Renal cortical epithelial cell (primary cell): ENCODE results near the gene ZNF391. TPM values are rescaled to one million over a fixed set of nuclear protein-coding genes. Genes with fewer than 3 reads are reported as not detected.
"Not testable (repeated sequence)": the region's sequence is repeated elsewhere in the genome, so short reads cannot be mapped to it uniquely, and the experiment has no call there.

ENCODE experiments used
- DNase-seq: peaks from one replicate; pipeline ENCODE4 v3.0.0-alpha.2; 2011; ENCODE audit warnings: low read depth
- total RNA-seq: library from RNA; depleted of rRNA; stranded (reverse); fragments of >200 nt; gene quantifications from 2 replicates; pipeline ENCODE4 v1.2.3, GENCODE V29; 2014

ZNF391 gene
- total RNA-seq, result 0.69 and 6.6 TPM in 2 replicates

DNA sequence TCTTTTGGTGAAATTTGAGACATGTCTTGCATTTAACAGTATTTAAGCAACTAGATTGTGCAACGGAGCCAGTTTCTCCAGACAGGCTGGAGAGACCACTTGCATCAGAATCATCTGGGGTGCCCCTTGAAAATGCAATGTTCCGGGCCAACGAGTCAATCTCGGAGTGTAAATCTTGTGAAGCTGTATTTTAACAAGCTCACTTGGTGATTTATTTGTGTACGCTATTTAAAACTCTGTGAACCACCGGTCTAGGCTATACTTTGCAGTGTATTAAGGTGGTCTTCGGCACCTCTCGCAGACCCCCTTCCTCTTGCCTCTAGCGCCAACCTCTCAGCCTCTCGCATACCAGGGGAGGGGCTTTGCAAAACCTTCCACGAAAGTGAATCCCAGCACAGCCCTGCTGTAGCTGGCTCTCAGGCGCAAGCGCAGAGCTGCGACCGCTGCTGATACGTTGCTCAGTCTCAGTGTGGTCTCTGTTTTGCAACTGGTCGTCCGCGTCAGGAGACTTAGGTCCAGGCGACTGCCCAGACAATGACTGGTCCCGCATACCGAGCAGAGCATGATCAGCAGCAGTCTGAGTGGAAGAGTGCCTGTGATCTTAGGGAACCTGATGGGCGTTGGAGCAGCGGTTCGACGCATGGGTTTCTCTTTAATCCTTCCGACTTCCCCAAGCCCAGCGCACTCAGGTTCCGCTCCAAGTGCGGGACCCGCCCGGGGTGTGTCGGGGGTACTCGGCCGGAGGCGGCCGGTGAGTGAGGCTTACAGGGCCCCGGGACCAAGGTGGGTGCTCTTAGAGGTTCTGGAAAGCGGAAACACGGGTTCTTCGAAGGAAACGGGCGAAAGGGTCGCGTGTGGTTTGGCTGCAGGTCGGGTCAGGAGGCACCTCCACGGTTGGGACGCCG is at the start of gene ZNF391:
TSS of gene ZNF391 (plus strand) at position 467 of the 905 bp plus-strand sequence. CDS start 11,612 bp downstream, outside the sequence.
- DNase-seq, result peak; percentile 69

DNA sequence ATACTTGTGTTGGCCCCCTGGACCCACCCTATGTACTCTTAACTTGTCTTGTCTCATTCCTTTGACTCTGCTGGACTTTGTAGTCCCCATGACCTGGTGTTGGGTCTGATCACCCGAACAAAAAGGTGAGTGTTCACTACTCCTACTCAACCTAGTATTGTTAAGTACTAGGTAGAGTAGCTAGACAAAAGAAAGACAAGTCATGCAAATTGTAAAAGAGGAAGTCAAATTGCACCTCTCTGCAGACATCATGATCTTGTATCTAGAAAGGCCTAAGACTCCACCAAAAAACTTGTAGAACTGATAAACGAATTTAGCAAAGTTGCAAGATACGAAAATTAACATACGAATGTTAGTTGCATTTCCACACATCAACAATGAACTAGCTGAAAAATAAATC is 35.7 kb upstream of the ZNF391 start:
- DNase-seq, result no peak

DNA sequence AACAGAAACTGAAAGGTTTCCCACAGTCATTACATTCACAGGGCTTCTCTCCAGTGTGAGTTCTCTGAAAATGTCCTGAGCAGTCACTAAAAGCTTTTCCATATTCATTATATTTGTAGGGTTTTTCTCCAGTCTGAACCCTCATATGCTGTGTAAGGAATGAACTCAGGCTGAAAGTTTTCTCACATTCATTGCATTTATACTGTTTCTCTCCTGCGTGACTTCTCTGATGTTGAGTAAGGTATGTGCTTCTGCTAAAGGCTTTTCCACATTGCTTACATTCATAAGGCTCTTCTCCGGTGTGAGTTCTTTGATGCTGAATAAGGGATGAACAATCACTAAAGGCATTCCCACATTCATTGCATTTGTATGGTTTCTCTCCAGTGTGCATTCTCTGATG is 29.8 kb upstream of the ZNF391 start:
- DNase-seq, result no peak

DNA sequence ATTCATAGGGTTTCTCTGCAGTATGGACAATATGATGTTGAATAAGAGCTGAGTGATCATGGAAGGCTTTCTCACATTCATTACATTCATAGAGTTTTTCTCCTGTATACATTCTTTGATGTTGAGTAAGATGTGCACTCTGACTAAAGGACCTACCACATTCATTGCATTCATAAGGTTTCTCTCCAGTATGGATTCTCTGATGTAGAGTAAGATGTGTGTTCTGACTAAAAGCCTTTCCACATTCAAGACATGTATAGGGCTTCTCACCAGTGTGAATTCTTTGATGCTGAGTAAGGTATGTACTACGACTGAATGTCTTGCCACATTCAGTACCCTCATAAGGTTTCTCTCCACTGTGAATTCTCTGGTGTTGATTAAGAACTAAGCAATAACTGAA is 29.3 kb upstream of the ZNF391 start:
- DNase-seq, result no peak

DNA sequence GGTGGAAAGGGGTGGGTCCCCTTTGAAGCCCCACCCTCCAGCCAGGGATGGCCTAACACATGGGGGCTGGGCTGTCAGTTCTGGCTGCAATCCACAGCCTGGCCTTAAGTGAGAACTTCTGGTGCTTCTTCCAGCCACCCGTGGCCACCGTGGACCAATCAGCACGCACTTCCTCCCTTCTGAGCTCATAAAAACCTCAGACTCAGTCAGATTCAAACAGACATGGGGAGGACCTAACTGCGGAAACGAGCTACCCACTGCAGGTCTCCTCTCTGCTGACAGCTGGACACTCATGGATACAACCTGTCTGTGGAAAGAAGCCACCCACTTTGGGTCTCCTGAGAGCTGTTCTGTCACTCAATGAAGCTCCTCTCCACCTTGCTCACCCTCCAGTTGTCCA is 20.4 kb upstream of the ZNF391 start:
- no peak for DNase-seq

DNA sequence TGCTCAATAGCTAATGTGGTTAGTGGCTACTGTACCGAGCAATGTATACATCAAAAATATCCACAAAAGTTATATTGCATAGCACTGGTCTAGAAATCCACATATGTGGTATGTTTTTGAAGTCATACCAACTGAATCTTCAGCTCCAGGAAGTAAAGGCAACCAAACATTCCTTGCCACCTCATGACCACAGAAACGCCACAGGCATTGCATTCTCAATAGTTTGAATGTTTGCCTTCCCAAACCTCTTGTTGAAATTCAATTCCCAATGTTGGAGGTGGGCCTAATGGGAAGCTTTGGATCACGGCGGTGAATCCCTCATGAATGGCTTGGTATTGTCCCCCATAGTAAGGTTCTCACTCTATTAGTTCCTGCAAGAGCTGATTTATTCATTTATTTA is 18.2 kb upstream of the ZNF391 start:
- DNase-seq, result no peak

DNA sequence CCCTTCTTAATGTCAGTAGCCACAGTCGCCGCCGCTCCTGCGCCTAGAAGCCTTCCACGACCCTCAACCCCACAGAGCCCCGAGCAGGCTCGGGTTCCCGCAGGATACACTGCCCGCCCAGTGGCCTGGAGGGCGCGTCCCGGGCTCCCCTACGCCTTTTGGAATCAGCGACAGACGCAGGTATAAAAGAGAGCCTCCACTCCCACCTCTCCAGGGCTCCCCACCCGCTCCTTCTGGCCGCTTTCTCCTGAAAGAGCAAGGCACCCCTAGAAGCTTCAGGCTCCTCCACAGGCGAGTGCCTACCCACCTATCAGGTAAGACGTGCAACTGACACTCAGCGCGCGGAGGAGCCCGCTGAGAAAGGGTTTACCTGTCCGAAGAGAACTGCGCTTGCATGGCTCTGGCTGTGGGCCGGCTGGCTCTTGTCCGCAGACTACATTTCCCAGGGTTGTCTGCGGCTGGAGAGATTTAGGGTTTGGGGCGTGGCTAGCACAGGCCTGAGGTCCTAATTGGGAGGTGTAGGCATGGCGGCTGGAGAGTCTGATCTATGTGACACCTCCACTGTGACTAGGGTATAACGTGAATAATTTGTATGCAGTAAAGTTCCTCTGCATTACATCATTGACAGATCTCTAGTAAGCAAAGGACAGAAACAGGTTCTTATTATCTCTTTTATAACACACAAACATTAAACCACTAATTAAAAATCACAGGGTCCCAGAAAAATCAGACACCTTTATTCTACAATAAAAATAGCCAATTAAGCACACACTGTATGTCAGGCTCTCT is 13.5 kb upstream of the ZNF391 start:
- peak; percentile 45 for DNase-seq

DNA sequence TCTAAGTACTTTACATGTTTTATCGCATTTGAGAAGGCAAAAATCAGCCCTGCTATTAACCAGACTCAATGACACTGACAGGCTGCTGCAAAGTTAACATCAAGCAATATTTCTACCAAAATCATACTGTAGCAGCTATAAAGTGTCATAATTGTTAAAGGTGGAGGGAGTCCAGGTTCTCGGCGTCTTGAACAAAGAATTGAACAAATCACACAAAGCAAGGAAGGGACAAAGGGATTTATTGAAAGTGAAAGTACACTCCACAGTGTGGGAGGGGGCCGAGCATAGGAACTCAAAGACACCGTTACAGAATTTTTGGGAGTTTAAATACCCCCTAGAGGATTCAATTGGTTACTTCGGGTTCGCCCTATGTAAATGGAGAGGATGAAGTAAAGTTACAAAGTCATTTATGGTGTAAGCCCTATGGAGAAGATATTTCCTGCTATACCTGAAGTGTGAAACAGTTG is 12.9 kb upstream of the ZNF391 start:
- DNase-seq, result no peak

DNA sequence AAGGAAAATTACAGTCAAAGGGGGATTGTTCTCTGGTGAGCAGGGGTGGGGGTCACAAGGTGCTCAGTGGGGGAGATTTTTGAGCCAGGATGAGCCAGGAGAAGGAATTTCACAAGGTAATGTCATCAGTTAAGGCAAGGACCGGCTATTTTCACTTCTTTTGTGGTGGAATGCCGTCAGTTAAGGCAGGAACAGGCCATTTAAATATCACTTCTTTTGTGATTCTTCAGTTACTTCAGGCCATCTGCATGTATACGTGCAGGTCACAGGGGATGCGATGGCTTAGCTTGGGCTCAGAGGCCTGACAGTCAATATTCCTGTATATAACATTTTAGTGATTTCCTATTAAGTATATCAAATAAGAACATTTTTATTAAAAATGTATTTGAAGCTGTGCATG is 10.2 kb upstream of the ZNF391 start:
- DNase-seq, result not testable (repeated sequence)

DNA sequence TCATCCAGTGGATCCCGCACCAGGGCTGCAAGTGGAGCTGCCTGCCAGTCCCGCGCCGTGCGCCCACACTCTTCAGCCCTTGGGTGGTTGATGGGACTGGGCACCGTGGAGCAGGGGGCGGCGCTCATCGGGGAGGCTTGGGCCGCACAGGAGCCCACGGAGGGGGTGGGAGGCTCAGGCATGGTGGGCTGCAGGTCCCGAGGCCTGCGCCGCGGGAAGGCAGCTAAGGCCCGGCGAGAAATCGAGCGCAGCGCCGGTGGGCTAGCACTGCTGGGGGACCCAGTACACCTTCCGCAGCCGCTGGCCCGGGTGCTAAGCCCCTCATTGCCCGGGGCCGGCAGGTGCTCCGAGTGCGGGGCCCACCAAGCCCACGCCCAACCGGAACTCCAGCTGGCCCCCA is 7.6 kb upstream of the ZNF391 start:
- DNase-seq, result not testable (repeated sequence)

DNA sequence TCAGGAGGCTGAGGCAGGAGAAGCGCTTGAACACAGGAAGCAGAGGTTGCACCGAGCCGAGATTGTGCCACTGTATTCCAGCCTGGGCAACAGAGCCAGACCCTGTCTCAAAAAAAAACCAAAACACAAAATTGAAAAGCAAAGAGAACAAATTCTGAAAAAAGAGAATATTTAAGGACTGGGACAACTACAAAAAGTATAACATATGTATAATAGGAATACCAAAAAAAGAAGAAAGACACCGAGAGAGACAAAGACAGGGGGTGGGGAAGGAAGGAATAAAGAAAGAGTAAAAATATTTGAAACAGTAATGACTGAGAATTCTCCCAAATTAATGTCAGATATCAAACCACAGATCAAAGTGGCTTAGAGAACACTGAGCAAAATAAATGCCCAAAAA is 5.5 kb upstream of the ZNF391 start:
- DNase-seq, result no peak

DNA sequence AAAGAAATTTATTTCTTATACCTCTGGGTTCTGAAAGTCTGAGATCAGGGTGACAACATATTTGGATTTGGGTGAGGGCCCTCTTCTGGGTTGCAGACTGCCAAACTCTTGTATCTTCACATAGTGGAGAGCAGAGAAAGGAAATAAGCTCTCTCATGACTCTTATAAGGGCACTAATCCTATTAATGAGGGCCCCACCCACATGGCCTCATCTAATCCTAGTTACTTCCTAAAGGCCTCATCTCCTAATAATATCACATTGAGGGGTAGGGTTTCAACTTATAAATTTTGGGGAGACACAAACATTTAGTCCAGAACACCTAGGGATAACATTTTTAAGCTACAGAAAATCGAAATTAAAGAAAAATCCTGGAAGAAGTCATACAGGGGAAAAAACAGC is 5.1 kb upstream of the ZNF391 start:
- DNase-seq, result no peak

DNA sequence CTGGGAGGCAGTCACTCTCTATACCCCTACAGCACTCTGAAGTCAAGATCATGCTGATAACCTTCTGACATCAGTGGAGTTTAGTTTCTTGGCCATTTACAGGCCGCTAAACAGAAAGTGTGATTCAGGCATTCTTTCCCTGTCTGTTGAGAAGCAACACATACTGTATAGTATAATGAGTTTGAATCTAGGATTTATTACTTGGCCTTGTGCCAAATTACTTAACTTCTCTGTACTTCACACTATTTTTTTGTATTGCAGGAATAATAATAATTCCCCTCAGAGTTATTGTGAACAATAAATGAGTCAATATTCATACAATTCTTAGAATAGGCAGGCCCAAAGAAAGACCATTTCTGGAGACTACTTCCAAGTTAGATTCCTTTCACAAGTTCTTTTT is 4.1 kb downstream of the ZNF391 start:
- DNase-seq, result no peak

DNA sequence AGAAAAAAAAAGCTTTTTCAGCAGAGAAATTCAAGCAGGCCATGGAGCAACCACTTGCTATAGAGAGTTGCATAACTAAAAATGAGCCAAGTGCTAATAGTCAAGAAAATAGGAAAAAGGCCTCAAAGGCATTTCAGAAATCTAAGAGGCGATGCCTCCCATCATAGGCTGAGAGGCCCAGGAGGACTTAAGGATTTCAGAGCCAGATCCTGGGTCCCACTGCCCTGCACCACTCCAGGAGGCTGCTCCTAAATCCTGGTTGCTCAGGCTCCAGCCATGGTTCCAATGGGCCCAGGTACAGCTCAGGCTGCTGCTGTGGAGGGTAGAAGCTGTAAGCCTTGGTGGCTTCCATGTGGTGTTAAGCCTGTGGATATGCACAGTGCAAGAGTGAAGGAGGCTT is 5.5 kb downstream of the ZNF391 start:
- DNase-seq, result no peak

DNA sequence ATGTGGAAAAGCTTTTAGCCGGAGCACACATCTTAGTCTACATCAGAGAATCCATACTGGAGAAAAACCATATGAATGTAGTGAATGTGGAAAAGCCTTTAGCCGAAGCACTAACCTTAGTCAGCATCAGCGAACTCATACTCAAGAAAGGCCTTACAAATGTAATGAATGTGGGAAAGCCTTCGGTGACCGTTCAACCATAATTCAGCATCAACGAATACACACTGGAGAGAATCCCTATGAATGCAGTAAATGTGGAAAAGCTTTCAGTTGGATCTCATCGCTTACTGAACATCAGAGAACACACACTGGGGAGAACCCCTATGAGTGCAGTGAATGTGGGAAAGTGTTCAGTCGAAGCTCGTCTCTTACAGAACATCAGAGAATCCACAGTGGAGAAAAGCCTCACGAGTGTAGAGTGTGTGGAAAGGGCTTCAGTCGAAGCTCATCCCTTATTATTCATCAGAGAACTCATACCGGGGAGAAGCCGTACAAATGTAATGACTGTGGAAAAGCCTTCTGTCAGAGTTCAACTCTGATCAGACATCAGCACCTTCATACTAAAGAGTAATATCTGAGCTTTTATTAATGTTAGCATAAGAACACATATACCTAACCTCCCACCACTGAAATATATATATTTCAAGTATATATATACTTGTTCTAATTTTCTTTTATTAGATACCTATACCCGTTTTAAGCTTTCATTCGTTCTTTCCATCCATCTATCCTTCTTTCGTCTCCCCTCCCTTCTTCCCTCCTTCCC is 12.5 kb downstream of the ZNF391 start:
- no peak for DNase-seq

DNA sequence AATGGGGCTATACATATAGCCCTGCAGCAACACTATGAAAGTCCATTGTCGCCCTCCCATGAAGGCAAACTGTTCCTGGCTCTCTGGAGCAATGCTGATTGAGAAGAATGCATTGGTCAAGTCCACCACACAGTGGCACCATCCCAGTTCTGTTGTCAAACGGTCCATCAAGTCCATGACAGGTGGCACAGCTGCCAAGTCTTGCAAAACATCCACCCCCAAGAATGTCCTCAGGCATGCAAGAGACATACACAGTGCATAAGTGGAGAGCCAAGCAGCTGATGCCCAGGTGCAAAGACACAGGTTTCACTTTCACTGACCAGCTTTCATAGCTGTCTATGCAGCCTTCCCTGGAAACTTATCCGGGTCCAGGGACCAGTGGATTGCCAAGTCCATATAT is 17.5 kb downstream of the ZNF391 start:
- no peak for DNase-seq

DNA sequence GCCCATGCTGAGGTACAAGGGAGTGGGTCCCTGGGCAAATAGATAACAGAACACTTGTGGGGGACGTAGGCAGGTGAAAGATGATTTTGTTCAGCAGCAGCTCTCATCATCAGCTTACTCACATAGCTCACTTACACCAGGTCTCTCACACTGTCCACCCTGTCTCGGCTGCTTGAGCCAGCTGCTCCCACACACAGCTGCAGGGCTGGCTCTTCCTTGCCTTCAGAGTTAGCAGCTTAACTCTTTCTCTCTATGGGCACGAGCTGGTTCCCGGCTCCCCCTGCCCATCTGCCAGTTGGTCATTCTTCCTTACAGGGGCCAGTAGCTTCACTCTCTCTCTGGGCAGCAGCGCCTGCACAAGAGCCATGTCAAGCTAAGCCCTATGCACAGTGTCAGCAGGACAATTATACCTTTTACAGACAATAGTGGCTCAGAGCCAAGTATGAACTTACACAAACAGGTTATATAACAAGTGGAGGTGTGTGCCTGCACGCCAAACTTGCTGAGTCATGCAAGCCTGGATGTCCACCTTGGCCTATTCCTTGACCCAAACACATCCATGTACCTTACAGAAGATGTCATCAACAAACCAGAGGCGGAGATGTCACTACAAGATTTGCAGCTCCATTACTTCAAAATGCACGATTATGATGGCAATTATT is 18.7 kb downstream of the ZNF391 start:
- DNase-seq, result no peak

DNA sequence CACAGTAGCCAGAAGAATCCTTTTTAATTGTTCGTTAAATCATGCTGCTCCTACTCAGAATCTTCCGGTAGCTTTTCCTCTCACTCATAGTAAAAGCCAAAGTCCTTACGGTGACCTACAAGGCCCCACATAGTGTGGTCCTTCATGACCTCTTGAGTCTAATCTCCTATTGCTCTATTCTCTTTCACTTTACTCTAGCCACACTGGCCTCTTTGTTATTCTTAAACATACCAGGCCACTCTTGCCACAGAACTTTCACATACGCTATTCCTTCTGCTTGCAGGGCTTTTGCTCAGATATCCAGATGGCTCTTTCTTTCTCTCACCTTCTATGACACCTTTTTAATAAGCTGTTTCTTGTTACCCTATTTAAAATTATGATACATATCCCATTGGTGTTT is 25.7 kb downstream of the ZNF391 start:
- no peak for DNase-seq

DNA sequence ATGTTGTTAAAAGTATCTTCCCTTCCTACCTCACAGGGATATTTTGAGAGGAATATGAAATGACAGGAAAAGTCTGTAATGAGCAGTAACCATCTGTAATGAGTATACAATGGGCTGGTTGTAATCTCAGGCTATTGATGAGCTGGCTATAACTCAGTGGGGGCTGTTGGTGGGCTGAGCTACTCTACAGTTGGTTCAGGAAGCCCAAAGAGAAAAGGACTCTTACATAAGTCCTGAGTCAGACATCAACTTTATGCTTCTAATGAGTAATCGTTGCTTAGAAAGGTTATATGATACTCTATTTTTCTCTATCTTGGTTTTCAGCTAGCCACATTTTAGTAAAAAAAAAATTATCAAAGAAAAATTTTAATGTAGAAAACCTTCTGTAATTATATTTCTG is 26.4 kb downstream of the ZNF391 start:
- DNase-seq, result no peak

DNA sequence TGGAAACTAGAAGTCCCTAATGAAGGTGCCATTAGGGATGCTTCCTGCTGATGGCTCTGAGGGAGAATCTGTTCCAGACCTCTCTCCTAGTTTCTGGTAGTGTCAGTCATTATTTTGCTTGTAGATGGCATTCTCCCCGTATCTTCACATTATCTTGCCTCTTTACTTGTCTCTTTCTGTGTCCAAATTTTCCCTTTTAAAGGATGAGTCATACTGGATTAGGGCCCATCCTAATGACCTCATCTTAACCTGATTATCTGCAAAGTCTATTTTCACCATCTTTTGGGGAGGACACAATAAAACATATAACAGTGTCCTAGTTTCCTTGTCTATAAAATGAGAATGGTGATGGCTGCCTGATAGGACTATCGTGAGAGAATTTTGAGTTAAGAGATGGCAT is 27.3 kb downstream of the ZNF391 start:
- no peak for DNase-seq

DNA sequence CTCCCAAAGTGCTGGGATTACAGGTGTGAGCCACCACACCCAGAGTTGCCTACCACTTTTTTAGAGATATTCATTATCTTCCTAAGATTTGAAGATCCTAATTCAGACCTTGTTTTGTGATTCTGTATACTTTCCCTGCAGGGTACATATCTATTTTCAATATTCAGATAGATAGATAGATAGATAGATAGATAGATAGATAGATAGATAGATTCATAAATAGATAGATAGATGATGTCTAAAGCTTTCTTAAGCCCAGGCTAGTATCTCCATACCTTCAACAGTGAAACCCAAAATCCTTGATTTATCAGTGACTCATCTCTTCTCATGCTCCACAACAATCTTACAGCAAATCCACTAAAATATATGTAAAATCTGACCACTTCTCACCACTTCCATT is 30.8 kb downstream of the ZNF391 start:
- no peak for DNase-seq
